ENCODE measurements around the gene LPP.

DNA sequence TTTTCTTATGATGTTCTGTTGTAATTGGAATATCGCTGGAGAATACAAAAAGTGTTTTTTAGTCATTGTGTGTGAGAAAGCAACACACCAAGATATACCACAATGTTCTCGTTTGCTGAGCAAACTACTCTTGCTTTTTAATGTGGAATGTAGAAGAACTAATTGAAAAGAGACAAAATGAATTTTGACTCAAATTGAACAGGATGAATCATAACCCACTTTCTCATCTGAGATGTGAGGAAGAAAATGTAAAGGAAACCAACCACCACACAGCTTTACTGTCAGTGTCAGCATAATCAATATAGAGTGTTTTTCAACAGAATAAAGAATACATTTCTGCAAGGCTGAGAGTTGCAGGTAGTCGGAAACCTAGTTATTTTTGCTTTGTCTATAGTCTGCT, 569.0 kb downstream of the LPP start:
- TF ChIP-seq, protein P1, sequence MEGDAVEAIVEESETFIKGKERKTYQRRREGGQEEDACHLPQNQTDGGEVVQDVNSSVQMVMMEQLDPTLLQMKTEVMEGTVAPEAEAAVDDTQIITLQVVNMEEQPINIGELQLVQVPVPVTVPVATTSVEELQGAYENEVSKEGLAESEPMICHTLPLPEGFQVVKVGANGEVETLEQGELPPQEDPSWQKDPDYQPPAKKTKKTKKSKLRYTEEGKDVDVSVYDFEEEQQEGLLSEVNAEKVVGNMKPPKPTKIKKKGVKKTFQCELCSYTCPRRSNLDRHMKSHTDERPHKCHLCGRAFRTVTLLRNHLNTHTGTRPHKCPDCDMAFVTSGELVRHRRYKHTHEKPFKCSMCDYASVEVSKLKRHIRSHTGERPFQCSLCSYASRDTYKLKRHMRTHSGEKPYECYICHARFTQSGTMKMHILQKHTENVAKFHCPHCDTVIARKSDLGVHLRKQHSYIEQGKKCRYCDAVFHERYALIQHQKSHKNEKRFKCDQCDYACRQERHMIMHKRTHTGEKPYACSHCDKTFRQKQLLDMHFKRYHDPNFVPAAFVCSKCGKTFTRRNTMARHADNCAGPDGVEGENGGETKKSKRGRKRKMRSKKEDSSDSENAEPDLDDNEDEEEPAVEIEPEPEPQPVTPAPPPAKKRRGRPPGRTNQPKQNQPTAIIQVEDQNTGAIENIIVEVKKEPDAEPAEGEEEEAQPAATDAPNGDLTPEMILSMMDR (IDR thresholded peaks at IDR 0.05 in 4 of 5, conservative IDR thresholded peaks at IDR 0.05 in 1 of 5), result no peak
- no peak for TF ChIP-seq POLR2A (IDR thresholded peaks at IDR 0.05)

Measured in gastrocnemius medialis (tissue), 4 donors.